K562 (cell line): Measurements from ENCODE around the gene SRRD.

Experiments used
- ELF1 ChIP-seq: fragments of 200-800 bp; sonication (Bioruptor generic); IDR thresholded peaks from 2 replicates; pipeline ENCODE4 v1.6.1; 2016; ENCODE audit warnings: missing genetic modification characterization, missing compliant biosample characterization
- EZH2 ChIP-seq: IDR thresholded peaks from 2 replicates; pipeline ENCODE4 v1.6.1; 2012; ENCODE audit warnings: low read depth, mild to moderate bottlenecking, inconsistent platforms, low read length, borderline replicate concordance
- HNRNPL ChIP-seq: fragments of 200-400 bp; formaldehyde crosslinking; IDR thresholded peaks from 2 replicates; pipeline ENCODE4 v1.6.1; 2017; ENCODE audit warnings: low read depth, mild to moderate bottlenecking, low read length
- POLR2A ChIP-seq: fragments of 450-650 bp; conservative IDR thresholded peaks from 2 replicates; pipeline ENCODE4 v1.6.1; 2016
- RAD21 ChIP-seq, 2 experiments: fragments of 250-450 bp in 1 of 2; fragments of 450-650 bp in 1 of 2; sonication (Bioruptor Pico) in 1 of 2; formaldehyde crosslinking in 1 of 2; IDR thresholded peaks in 1 of 2; conservative IDR thresholded peaks in 1 of 2; 2 replicates each; pipeline versions ENCODE4 v1.4.0 to v1.8.0; 2020 to 2022; ENCODE audit warnings: mild to moderate bottlenecking in 2 of 2, moderate library complexity in 1 of 2
- TSC22D4 ChIP-seq: fragments of 450-650 bp; IDR thresholded peaks from 2 replicates; pipeline ENCODE4 v1.6.1; 2016; ENCODE audit warnings: missing genetic modification characterization, missing biosample characterization, control low read depth
- TF ChIP-seq, protein P1 (sequence below), 3 experiments: IDR thresholded peaks in 2 of 3; conservative IDR thresholded peaks in 1 of 3; 2 replicates each; pipeline ENCODE4 v1.5.1; 2011 to 2012; ENCODE audit warnings: low read length in 3 of 3, mild to moderate bottlenecking in 3 of 3, control low read depth in 2 of 3, improper control_type of control experiment in 1 of 3, inconsistent platforms in 1 of 3, low read depth in 1 of 3, mixed read lengths in 1 of 3, moderate library complexity in 1 of 3; ENCODE audit not compliant: insufficient read depth in 2 of 3

DNA sequence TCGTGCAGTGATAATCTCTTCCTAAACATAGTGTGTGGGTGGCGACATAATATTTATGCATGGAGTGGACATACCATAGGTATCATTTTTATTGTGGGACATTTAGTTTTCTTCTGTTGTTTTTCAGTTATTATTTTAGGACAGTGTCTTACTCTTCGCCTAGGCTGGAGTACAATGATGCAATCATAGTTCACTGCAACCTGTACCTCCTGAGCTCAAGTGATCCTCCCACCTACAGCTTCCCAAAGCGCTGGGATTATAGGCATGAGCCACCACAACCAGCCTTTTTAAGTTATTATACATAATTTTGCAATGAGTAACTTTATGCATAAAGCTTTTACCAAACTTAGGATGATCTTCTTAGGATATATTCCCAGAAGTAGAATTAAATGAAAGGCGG is 2.7 kb downstream of the SRRD start:
- TF ChIP-seq POLR2A = no peak
- TF ChIP-seq HNRNPL = no peak
- TF ChIP-seq ELF1 (tag) = no peak
- TF ChIP-seq, protein P1, sequence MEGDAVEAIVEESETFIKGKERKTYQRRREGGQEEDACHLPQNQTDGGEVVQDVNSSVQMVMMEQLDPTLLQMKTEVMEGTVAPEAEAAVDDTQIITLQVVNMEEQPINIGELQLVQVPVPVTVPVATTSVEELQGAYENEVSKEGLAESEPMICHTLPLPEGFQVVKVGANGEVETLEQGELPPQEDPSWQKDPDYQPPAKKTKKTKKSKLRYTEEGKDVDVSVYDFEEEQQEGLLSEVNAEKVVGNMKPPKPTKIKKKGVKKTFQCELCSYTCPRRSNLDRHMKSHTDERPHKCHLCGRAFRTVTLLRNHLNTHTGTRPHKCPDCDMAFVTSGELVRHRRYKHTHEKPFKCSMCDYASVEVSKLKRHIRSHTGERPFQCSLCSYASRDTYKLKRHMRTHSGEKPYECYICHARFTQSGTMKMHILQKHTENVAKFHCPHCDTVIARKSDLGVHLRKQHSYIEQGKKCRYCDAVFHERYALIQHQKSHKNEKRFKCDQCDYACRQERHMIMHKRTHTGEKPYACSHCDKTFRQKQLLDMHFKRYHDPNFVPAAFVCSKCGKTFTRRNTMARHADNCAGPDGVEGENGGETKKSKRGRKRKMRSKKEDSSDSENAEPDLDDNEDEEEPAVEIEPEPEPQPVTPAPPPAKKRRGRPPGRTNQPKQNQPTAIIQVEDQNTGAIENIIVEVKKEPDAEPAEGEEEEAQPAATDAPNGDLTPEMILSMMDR (IDR thresholded peaks at IDR 0.05 in 2 of 3, conservative IDR thresholded peaks at IDR 0.05 in 1 of 3; ENCODE audit: insufficient read depth in 2 of 3, low read depth in 1 of 3, low read length in 3 of 3) = no peak
- no peak for TF ChIP-seq TSC22D4 (tag)
- no peak for TF ChIP-seq RAD21 (CRISPR knock-in tag; conservative IDR thresholded peaks at IDR 0.05 in 1 of 2, IDR thresholded peaks at IDR 0.05 in 1 of 2)
- TF ChIP-seq EZH2 = no peak
